GM21381 (cell line): ENCODE measurements around the gene CCDC60.

Source experiments
- ATAC-seq: cut with Tn5 transposase; IDR thresholded peaks from one replicate; pipeline ENCODE4 v1.9.1; 2021; ENCODE audit warnings: mild to moderate bottlenecking, moderate library complexity; ENCODE audit not compliant: unreplicated experiment

The CCDC60 gene, protein sequence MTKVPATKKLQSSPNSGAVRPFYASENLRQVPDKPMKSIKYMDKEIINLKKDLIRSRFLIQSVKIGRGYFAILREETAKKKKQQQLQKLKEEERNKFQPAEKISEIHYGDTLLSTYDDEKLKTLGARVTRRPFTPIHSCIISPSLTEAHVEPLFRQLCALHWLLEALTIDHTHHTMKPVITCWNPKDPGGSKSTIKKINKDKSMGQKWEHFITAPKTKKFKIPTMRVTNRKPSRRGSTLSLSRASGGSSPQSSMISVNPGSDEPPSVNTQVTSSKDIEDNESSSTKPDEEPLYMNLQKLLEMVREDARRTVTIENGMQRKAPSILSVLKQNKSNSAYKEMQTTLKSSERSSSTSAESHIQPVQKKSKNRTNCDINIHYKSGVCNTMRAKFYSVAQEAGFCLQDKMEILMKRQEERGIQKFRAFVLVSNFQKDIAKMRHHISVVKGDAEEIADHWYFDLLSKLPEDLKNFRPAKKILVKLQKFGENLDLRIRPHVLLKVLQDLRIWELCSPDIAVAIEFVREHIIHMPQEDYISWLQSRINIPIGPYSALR

GRCh38 chr12:119334430-119335170, at the start of gene CCDC60:
Gene CCDC60, plus strand, starts transcription at chr12:119334729. Its CDS starts 448 bp downstream, at chr12:119335177.
- no peak for ATAC-seq

- ATAC-seq: no peak
These were observed 46.0 kb upstream of the CCDC60 start for GRCh38 chr12:119288576-119288975.

DNA sequence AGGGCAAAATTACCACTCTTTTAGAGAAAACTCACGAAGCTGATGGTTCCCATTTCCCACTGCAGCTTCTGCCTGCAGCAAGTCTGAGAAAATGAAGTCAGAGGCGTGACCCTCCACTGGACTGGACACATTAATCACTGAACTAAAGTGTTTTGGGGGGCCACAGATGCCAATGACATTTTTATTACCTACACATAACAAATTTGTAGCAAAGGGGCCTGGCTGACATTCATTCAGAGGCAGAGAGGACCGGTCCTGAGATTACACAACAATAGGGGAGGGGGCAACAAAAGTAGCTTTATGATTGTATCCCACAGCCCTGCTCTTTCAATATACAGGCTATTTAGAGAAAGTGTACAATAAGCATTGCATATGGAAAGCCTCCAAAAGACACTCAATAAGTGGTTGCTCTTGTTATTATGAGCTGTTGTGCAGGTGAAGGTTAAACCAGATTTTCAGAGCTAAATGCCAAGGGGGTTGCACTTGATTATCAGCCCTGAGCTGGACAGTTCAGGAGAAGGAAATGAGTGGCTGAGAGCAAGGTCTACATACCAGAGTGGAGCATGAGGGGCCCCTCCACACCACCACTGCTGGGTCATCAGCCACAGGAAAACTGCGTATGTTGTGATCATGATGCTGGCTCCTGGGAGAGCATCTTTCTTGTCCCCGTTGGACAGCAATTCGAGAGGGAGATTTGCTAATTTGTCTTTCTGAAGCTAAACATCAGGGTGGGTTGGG, 41.5 kb upstream of the CCDC60 start:
- no peak for ATAC-seq

DNA sequence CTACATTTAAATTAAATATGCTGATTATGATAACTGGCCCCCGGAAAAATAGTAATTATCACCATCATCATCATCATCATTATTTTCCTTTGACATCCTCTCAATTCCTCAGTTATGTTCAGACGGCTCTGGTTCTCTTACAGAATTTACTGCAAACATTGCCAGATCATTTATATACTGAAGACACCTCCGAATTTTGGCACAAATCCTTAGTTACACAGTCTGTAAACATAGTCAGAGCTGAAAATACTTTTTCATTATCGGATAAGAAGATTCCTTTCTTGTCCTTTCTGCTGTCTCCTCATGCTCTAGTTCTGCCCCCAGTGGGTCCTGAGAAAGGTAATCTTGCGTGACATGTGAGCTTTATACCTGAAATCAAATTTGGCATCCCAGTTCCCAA, 40.3 kb upstream of the CCDC60 start:
- ATAC-seq: no peak

- ATAC-seq: no peak
These were observed 38.0 kb upstream of the CCDC60 start for GRCh38 chr12:119296535-119296934.

DNA sequence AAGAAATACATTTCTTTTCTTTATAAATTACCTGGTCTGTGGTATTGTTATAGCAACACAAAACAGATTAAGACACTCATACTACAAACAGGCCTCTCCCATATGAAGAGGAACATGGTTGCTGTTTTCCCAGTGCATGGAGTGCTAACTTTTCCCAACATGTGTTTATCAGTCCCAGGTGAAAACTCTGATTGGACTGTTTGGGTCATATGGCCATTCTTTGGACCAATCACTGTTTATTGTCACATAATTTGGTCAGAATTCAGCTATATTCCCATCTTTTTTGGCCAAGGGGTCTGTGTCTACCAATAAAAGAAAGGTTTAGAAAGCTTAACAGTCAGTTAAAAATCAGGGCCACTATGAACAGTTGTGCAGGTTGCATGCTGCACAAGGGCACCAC, 35.4 kb upstream of the CCDC60 start:
- ATAC-seq: no peak

GRCh38 chr12:119301379-119301778, 33.1 kb upstream of the CCDC60 start:
- no peak for ATAC-seq

DNA sequence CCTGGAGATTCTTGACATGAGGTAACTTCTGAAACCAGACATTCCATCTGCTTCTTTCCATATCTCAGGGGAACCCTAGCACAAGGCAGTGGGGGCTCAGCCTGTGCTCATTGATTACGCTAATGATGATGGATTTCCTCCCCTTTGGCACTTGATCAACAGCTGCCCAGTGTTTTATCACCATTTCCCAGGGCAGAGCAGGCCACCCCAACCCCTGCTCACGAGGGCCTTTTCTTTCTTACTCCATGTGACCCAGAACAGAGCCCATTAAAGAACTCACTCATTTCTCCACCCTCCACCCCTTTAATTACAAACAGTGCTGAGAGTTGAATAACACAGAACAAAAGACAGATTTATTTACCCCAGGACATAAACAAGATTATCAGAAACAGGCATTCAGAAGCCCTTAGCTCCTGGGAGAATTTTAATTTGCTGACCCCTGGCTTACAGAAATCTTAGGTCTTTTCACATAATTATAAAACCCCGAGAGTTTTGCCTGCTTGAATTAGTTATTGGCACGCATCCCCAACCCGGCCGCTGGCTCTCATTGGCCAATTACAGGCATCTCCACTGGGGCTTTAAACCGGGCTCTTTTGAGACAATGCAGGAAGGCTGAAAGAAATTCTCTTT, 32.0 kb upstream of the CCDC60 start:
- no peak for ATAC-seq

- ATAC-seq: no peak
These were observed 27.9 kb upstream of the CCDC60 start for GRCh38 chr12:119306593-119306992.

DNA sequence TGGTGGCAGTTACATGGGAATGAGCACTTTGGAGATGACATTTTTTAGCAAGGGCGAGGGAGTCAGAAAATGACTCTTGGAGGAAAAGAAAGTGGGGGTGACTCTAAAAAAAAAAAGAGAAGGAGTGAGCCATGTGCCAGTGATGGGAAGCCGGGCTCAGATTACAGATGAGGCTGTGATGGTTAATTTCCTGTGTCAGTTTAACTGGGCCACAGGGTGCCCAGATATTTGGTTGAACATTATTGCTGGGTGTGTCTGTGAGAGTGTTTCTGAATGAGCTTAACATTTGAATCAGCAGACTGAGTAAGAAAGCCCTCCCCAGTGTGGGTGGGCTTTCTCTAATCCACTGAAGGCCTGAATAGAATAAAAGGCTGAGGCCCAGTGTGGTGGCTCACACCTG, 26.8 kb upstream of the CCDC60 start:
- ATAC-seq: no peak

- no peak for ATAC-seq
These were observed 25.6 kb upstream of the CCDC60 start for GRCh38 chr12:119308708-119309456.

- no peak for ATAC-seq
These were observed 22.7 kb upstream of the CCDC60 start for GRCh38 chr12:119311878-119312277.

DNA sequence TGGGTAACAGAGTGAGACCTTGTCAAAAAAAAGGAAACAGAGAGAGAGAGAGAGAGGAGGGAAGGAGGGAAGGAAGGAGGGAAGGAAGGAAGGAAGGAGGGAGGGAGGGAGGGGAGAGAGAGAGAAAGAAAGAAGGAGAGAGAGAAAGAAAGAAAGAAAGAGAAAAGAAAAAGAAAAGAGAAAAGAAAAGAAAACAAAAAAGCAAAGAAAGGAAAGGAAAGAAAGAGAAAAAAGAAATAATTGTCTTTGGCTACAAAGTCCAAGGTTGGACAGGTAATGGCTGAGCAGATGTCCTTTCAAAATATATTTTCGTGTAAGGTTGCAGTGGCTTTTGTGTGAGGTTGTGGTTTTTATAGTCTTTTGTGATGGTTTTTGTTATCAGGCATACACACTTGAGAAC, 21.6 kb upstream of the CCDC60 start:
- ATAC-seq: no peak

- ATAC-seq: no peak
These were observed 20.2 kb upstream of the CCDC60 start for GRCh38 chr12:119314290-119314689.

DNA sequence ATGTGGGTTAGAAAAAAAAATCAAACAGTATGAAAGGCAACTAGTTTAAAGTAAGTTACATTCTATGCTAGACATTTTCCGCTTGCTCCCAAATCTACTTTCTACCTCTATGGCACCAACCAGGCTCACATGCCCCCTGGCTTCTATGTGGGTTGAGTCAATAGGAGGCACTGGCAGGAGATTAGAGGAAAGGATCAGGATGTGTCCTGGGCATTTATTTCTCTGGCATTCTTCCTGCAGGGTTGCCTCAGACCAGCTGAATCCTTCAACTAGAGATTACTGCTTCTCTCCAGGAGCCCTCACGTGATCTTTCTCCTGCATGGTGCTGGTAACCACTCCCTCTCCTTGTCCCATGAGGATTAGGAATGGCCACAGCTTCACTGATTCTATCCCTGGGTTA, 14.9 kb upstream of the CCDC60 start:
- ATAC-seq: no peak

DNA sequence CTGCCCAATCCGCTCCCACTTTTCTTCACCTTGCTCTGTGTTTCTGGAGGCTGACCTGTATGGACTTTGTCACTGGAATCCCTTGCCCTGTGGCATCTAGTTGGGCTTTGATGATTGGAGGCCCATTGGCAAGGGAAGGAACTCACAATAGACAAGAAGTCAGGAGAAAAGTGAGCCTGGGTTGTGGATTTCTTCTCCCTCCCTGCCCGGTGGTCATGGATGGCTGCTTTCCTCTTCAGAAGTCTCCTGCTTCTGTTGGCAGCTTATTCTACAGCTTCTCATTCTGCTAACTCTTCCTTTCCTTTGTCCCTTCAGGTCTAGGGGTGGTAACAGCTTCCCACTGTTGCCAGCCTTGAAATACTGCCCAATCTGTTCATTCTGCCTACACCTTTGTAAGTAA, 13.9 kb upstream of the CCDC60 start:
- ATAC-seq: no peak

- no peak for ATAC-seq
These were observed 12.2 kb upstream of the CCDC60 start for GRCh38 chr12:119322301-119322723.

GRCh38 chr12:119325813-119326212, 8.7 kb upstream of the CCDC60 start:
- ATAC-seq: no peak

DNA sequence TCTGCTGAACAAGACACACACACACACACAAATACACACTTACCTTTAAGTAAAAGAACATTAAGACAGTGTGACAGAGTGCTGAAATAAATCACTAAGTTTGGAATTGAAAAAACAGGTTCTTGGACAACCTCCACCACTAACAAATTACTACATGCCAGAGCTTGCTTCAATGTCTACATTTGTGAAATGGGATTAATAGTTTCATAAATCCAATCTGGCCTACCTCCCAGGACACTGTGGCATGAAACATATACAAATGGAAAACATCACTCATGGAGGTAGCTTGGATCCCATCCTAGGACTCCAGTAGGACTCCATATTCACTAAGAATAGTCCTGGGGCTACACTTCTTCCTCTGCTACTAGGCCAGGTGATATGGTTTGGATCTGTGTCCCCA, 8.2 kb upstream of the CCDC60 start:
- no peak for ATAC-seq

GRCh38 chr12:119327471-119327870, 7.1 kb upstream of the CCDC60 start:
- no peak for ATAC-seq
